ENCODE measurements around the gene ASAH2B.
"Not testable (repeated sequence)": the region's sequence is repeated elsewhere in the genome, so short reads cannot be mapped to it uniquely, and the experiment has no call there.

ASAH2B gene

GRCh38 chr10:50739618-50740292 lies at the start of gene ASAH2B:
Gene ASAH2B, plus strand, starts transcription at chr10:50739936. Its CDS starts 5,195 bp downstream, at chr10:50745131.
- DNase-seq, result peak; percentile 74

GRCh38 chr10:50697819-50698218 lies 41.9 kb upstream of the ASAH2B start:
- not testable (repeated sequence) for DNase-seq

GRCh38 chr10:50701947-50702346 lies 37.8 kb upstream of the ASAH2B start:
- not testable (repeated sequence) for DNase-seq

- not testable (repeated sequence) for DNase-seq
Measured at GRCh38 chr10:50702997-50703396, 36.7 kb upstream of the ASAH2B start.

GRCh38 chr10:50704436-50705079 lies 35.2 kb upstream of the ASAH2B start:
- DNase-seq, result not testable (repeated sequence)

- not testable (repeated sequence) for DNase-seq
Measured at GRCh38 chr10:50706006-50706405, 33.7 kb upstream of the ASAH2B start.

GRCh38 chr10:50710241-50710640 lies 29.5 kb upstream of the ASAH2B start:
- DNase-seq, result not testable (repeated sequence)

GRCh38 chr10:50723812-50724211 lies 15.9 kb upstream of the ASAH2B start:
- not testable (repeated sequence) for DNase-seq

GRCh38 chr10:50728112-50728511 lies 11.6 kb upstream of the ASAH2B start:
- not testable (repeated sequence) for DNase-seq

- not testable (repeated sequence) for DNase-seq
Measured at GRCh38 chr10:50738987-50739617, 634 bp upstream of the ASAH2B start.

GRCh38 chr10:50740293-50740648 lies 535 bp downstream of the ASAH2B start:
- no peak for DNase-seq

GRCh38 chr10:50742820-50743219 lies 3.1 kb downstream of the ASAH2B start:
- not testable (repeated sequence) for DNase-seq

- not testable (repeated sequence) for DNase-seq
Measured at GRCh38 chr10:50766774-50767513, 27.2 kb downstream of the ASAH2B start.

- DNase-seq, result not testable (repeated sequence)
Measured at GRCh38 chr10:50772042-50772441, 32.3 kb downstream of the ASAH2B start.

- DNase-seq, result not testable (repeated sequence)
Measured at GRCh38 chr10:50774868-50775267, 35.1 kb downstream of the ASAH2B start.

- DNase-seq, result not testable (repeated sequence)
Measured at GRCh38 chr10:50780036-50780435, 40.3 kb downstream of the ASAH2B start.

GRCh38 chr10:50782017-50782416 lies 42.3 kb downstream of the ASAH2B start:
- DNase-seq, result not testable (repeated sequence)

GRCh38 chr10:50787962-50788361 lies 48.2 kb downstream of the ASAH2B start:
- not testable (repeated sequence) for DNase-seq

GRCh38 chr10:50788951-50789945 lies 49.5 kb downstream of the ASAH2B start:
- no peak for DNase-seq

- no peak for DNase-seq
Measured at GRCh38 chr10:50794490-50794889, 54.8 kb downstream of the ASAH2B start.

GRCh38 chr10:50796693-50797092 lies 57.0 kb downstream of the ASAH2B start:
- DNase-seq, result no peak

GRCh38 chr10:50798297-50798696 lies 58.6 kb downstream of the ASAH2B start:
- DNase-seq, result no peak

Data from stimulated activated naive CD4-positive, alpha-beta T cell treated with Interleukin-2 at 50 U/mL for 16 hours (primary cell).